CD14-positive monocyte (primary cell): ENCODE measurements around the gene PTPN14. TPM values are rescaled to one million over a fixed set of nuclear protein-coding genes. Genes with fewer than 3 reads are reported as not detected.

Experiments
- DNase-seq, 3 donors: peaks; one replicate each; pipeline ENCODE4 v3.0.0-alpha.2; 2011 to 2022
- H2AFZ ChIP-seq: 2 replicates; pipeline ENCODE4 v1.6.0; 2012; ENCODE audit warnings: mild to moderate bottlenecking, low read depth, low read length, inconsistent platforms; ENCODE audit not compliant: insufficient read depth, poor library complexity, severe bottlenecking
- H3K27ac ChIP-seq, 2 donors: 1 replicate in 1 of 2; 2 replicates in 1 of 2; pipeline ENCODE4 v1.5.1; 2012 to 2013; ENCODE audit warnings: low read length in 2 of 2, control low read depth in 1 of 2, inconsistent platforms in 1 of 2, low read depth in 1 of 2, mild to moderate bottlenecking in 1 of 2
- H3K27me3 ChIP-seq, 2 donors: one replicate each; pipeline versions ENCODE4 v1.6.0 to v1.6.1; 2011 to 2013; ENCODE audit warnings: low read length in 2 of 2; ENCODE audit not compliant: control insufficient read depth in 2 of 2, insufficient read depth in 2 of 2
- H3K36me3 ChIP-seq, 2 donors: replicated peaks in 1 of 2; 1 replicate in 1 of 2; 2 replicates in 1 of 2; pipeline versions ENCODE4 v1.5.1 to v1.6.1; 2012 to 2013; ENCODE audit warnings: low read length in 2 of 2, control low read depth in 1 of 2, inconsistent platforms in 1 of 2, mild to moderate bottlenecking in 1 of 2; ENCODE audit not compliant: insufficient read depth in 2 of 2, control insufficient read depth in 1 of 2
- H3K4me1 ChIP-seq, 2 donors: 1 replicate in 1 of 2; 2 replicates in 1 of 2; pipeline versions ENCODE4 v1.5.1 to v1.6.1; 2012 to 2013; ENCODE audit warnings: low read length in 2 of 2, control low read depth in 1 of 2, inconsistent platforms in 1 of 2, mild to moderate bottlenecking in 1 of 2, moderate library complexity in 1 of 2; ENCODE audit not compliant: insufficient read depth in 2 of 2, control insufficient read depth in 1 of 2
- H3K4me2 ChIP-seq: replicated peaks from 2 replicates; pipeline ENCODE3; 2012; ENCODE audit warnings: low read length, moderate library complexity, mild to moderate bottlenecking; ENCODE audit not compliant: poor library complexity, severe bottlenecking; ENCODE audit errors: extremely low read depth
- H3K4me3 ChIP-seq, 3 experiments: fragments of 200-600 bp in 1 of 3; sonication (generic) in 1 of 3; replicated peaks in 1 of 3; 1 replicate in 2 of 3; 2 replicates in 1 of 3; pipeline ENCODE4 v1.5.1; 2011 to 2013; ENCODE audit warnings: low read length in 3 of 3, mild to moderate bottlenecking in 3 of 3, control low read depth in 2 of 3, low read depth in 2 of 3, inconsistent platforms in 1 of 3, moderate library complexity in 1 of 3
- H3K79me2 ChIP-seq: 2 replicates; pipeline ENCODE4 v1.6.0; 2012; ENCODE audit warnings: mild to moderate bottlenecking, control low read depth, inconsistent platforms, low read length, moderate library complexity; ENCODE audit not compliant: insufficient read depth
- H3K9ac ChIP-seq: 2 replicates; pipeline ENCODE4 v1.6.0; 2017; ENCODE audit warnings: low read length, mild to moderate bottlenecking; ENCODE audit not compliant: insufficient read depth, poor library complexity, severe bottlenecking
- H3K9me3 ChIP-seq, 2 donors: replicated peaks in 1 of 2; 1 replicate in 1 of 2; 2 replicates in 1 of 2; pipeline versions ENCODE4 v1.5.1 to v1.6.1; 2012 to 2013; ENCODE audit warnings: low read length in 2 of 2, control low read depth in 1 of 2; ENCODE audit not compliant: control insufficient read depth in 1 of 2, insufficient read depth in 1 of 2
- H4K20me1 ChIP-seq: 2 replicates; pipeline ENCODE4 v1.6.0; 2012; ENCODE audit warnings: mild to moderate bottlenecking, low read length, control low read depth, moderate library complexity; ENCODE audit not compliant: insufficient read depth
- H3K27ac Mint-ChIP-seq, 7 donors: one replicate each; pipeline ENCODE4 v1.8.0; 2020; ENCODE audit warnings: mild to moderate bottlenecking in 7 of 7, mixed read lengths in 7 of 7, moderate library complexity in 6 of 7, inconsistent platforms in 2 of 7
- H3K27me3 Mint-ChIP-seq, 3 donors: one replicate each; pipeline ENCODE4 v1.8.0; 2021 to 2022; ENCODE audit warnings: low read depth in 3 of 3, mild to moderate bottlenecking in 3 of 3, mixed read lengths in 3 of 3, moderate library complexity in 3 of 3, inconsistent platforms in 1 of 3
- H3K36me3 Mint-ChIP-seq, 2 donors: one replicate each; pipeline ENCODE4 v1.8.0; 2020; ENCODE audit warnings: mixed read lengths in 2 of 2, inconsistent platforms in 1 of 2, mild to moderate bottlenecking in 1 of 2
- H3K4me1 Mint-ChIP-seq: one replicate; pipeline ENCODE4 v1.8.0; 2020; ENCODE audit warnings: mild to moderate bottlenecking, mixed read lengths
- H3K4me3 Mint-ChIP-seq, 2 donors: one replicate each; pipeline ENCODE4 v1.8.0; 2020; ENCODE audit warnings: mild to moderate bottlenecking in 2 of 2, mixed read lengths in 2 of 2, moderate library complexity in 1 of 2
- H3K9me3 Mint-ChIP-seq, 7 donors: one replicate each; pipeline ENCODE4 v1.8.0; 2020 to 2022; ENCODE audit warnings: mixed read lengths in 7 of 7, mild to moderate bottlenecking in 6 of 7, moderate library complexity in 6 of 7, inconsistent platforms in 2 of 7
- WGBS: methylation state at CpG from one replicate; pipeline ENCODE4 v1.1.5; 2013; ENCODE audit warnings: missing lambda C conversion rate; ENCODE audit not compliant: insufficient coverage; 5-methylcytosine and 5-hydroxymethylcytosine counted together
- intact Hi-C, 2 donors: fragments of 100-400 bp; cut with micrococcal nuclease; formaldehyde crosslinking; loops; one replicate each; pipeline versions ENCODE4 v1.15.0 to v1.15.1; 2023
- polyA plus RNA-seq, 3 donors: library from polyadenylated mRNA; depleted of rRNA in 1 of 3; unstranded in 2 of 3; stranded (reverse) in 1 of 3; fragments of 300-500 nt in 2 of 3; fragments of >200 nt in 1 of 3; fragmentation: Illumina TruSeq in 2 of 3; gene quantifications; 1 replicate in 2 of 3; 2 replicates in 1 of 3; pipeline ENCODE4 v1.2.3, GENCODE V29; 2012 to 2021
- TF ChIP-seq, protein P1 (sequence below): fragments of 200-600 bp; IDR thresholded peaks from one replicate; pipeline ENCODE4 v1.8.0; 2022; ENCODE audit warnings: antibody characterized with exemption, mild to moderate bottlenecking

Gene PTPN14
- polyA plus RNA-seq, 3 donors: 0.01 TPM; not detected in 1

- Histone ChIP-seq H2AFZ (no peak overlapping the region), H3K79me2 (no peaks in the 10 kb centered on the region), H3K9ac (no peak overlapping the region), H3K4me3 (no peak overlapping the region), H3K27me3 (no peaks in the 10 kb centered on the region), H3K4me2 (no peak overlapping the region), H3K4me1 (no peaks in the 10 kb centered on the region), H3K36me3 (peaks cover 20 to 34% of the 10 kb centered on the region in 2 donors), H4K20me1 (no peaks in the 10 kb centered on the region), H3K9me3 (no peaks in the 10 kb centered on the region), H3K27ac (no peak overlapping the region)
- TF ChIP-seq, protein P1, sequence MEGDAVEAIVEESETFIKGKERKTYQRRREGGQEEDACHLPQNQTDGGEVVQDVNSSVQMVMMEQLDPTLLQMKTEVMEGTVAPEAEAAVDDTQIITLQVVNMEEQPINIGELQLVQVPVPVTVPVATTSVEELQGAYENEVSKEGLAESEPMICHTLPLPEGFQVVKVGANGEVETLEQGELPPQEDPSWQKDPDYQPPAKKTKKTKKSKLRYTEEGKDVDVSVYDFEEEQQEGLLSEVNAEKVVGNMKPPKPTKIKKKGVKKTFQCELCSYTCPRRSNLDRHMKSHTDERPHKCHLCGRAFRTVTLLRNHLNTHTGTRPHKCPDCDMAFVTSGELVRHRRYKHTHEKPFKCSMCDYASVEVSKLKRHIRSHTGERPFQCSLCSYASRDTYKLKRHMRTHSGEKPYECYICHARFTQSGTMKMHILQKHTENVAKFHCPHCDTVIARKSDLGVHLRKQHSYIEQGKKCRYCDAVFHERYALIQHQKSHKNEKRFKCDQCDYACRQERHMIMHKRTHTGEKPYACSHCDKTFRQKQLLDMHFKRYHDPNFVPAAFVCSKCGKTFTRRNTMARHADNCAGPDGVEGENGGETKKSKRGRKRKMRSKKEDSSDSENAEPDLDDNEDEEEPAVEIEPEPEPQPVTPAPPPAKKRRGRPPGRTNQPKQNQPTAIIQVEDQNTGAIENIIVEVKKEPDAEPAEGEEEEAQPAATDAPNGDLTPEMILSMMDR: no peak
- DNase-seq: no peak
- Mint-ChIP-seq H3K4me1 (peaks cover 2% of the 10 kb centered on the region), H3K27me3 (peaks cover 0 to 3% (median 0%) of the 10 kb centered on the region in 3 donors), H3K9me3 (no peaks in the 10 kb centered on the region), H3K27ac (no peak overlapping the region), H3K4me3 (no peak overlapping the region), H3K36me3 (peaks cover 49 to 56% of the 10 kb centered on the region in 2 donors)
- WGBS: 100% methylated on average over 1 of the region's 3 CpGs
- intact Hi-C loops: no loop called here
These were observed 221.2 kb downstream of the PTPN14 start for GRCh38 chr1:214330222-214330621.

- H3K36me3 Mint-ChIP-seq: peaks cover 49 to 59% of the 10 kb centered on the region in 2 donors
- Histone ChIP-seq H3K9me3 (no peaks in the 10 kb centered on the region), H3K79me2 (no peaks in the 10 kb centered on the region), H3K4me2 (no peak overlapping the region), H3K27ac (no peak overlapping the region), H3K4me1 (no peaks in the 10 kb centered on the region), H3K9ac (no peak overlapping the region), H2AFZ (no peak overlapping the region), H3K36me3 (peaks cover 22 to 37% of the 10 kb centered on the region in 2 donors), H3K27me3 (no peaks in the 10 kb centered on the region), H4K20me1 (no peaks in the 10 kb centered on the region), H3K4me3 (no peak overlapping the region)
- TF ChIP-seq, protein P1: no peak
- peaks cover 2% of the 10 kb centered on the region for H3K4me1 Mint-ChIP-seq
- 98% methylated on average over 17 of the region's 20 CpGs for WGBS
- H3K27me3 Mint-ChIP-seq: peaks cover 0 to 3% (median 0%) of the 10 kb centered on the region in 3 donors
- no peak for DNase-seq
- no peak overlapping the region for H3K27ac Mint-ChIP-seq
- intact Hi-C loops: loop anchor here (5.0 kb wide), 2 partner anchors 67 to 1082 kb away; no protein-coding TSS in a partner anchor
- H3K9me3 Mint-ChIP-seq: no peaks in the 10 kb centered on the region
- no peak overlapping the region for H3K4me3 Mint-ChIP-seq
These were observed 221.8 kb downstream of the PTPN14 start for GRCh38 chr1:214329470-214330220.
